Body of pancreas (tissue), 4 donors: ENCODE measurements around the gene ZBTB11.

Source experiments
- POLR2A ChIP-seq, 3 donors: fragments of 450-650 bp; IDR thresholded peaks; one replicate each; pipeline ENCODE4 v1.6.1; 2016; ENCODE audit warnings: antibody characterized with exemption in 3 of 3, mild to moderate bottlenecking in 2 of 3
- TF ChIP-seq, protein P1 (sequence below), 7 experiments: fragments of 450-650 bp in 4 of 7; fragments of 200-600 bp in 3 of 7; sonication (generic) in 3 of 7; IDR thresholded peaks; one replicate each; pipeline ENCODE4 v1.5.1; 2016 to 2019; ENCODE audit warnings: antibody characterized with exemption in 7 of 7

DNA sequence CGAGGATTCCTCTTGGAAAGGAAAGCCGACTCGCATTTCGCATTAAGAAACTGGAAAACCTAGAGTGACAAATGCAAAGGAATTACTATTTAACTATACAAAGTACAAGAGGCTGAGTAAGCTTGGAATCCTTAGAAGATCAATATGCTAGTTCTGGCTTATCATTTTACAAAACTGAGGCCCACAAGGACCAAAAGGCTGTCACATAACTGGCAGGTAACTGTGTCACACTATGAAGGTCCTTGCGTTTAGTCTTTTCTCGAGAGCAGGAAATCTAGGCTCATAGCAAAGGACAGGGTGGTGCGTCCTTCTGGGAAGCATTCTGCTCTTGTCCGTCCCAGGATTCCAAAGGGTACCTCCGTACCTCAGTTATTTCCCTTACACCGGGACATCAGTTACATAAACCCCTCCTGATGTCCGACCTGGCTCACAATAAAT is 9.0 kb upstream of the ZBTB11 start:
- TF ChIP-seq, protein P1, sequence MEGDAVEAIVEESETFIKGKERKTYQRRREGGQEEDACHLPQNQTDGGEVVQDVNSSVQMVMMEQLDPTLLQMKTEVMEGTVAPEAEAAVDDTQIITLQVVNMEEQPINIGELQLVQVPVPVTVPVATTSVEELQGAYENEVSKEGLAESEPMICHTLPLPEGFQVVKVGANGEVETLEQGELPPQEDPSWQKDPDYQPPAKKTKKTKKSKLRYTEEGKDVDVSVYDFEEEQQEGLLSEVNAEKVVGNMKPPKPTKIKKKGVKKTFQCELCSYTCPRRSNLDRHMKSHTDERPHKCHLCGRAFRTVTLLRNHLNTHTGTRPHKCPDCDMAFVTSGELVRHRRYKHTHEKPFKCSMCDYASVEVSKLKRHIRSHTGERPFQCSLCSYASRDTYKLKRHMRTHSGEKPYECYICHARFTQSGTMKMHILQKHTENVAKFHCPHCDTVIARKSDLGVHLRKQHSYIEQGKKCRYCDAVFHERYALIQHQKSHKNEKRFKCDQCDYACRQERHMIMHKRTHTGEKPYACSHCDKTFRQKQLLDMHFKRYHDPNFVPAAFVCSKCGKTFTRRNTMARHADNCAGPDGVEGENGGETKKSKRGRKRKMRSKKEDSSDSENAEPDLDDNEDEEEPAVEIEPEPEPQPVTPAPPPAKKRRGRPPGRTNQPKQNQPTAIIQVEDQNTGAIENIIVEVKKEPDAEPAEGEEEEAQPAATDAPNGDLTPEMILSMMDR (IDR thresholded peaks at IDR 0.05): no peak
- no peak for TF ChIP-seq POLR2A (IDR thresholded peaks at IDR 0.05)
